GM23338 (cell line): ENCODE measurements around the gene TRAF1.

Source experiments
- EZH2 ChIP-seq: fragments of 200-600 bp; sonication (generic); IDR thresholded peaks from one replicate; pipeline ENCODE4 v1.8.0; 2017; ENCODE audit warnings: antibody characterized with exemption, mild to moderate bottlenecking, low read depth; ENCODE audit not compliant: unreplicated experiment
- EZH2phosphoT487 ChIP-seq: fragments of 200-600 bp; sonication (generic); IDR thresholded peaks from one replicate; pipeline ENCODE4 v1.8.1; 2018; ENCODE audit warnings: antibody characterized with exemption; ENCODE audit not compliant: unreplicated experiment
- POLR2AphosphoS5 ChIP-seq: IDR thresholded peaks from 2 replicates; pipeline ENCODE4 v1.6.1; 2016; ENCODE audit warnings: antibody characterized with exemption, low read depth
- TF ChIP-seq, protein P1 (sequence below), 2 experiments: fragments of 200-600 bp in 1 of 2; sonication (generic) in 1 of 2; conservative IDR thresholded peaks; 2 replicates each; pipeline versions ENCODE4 v1.5.1 to v1.6.1; 2016 to 2017; ENCODE audit warnings: antibody characterized with exemption in 2 of 2, low read depth in 2 of 2, mild to moderate bottlenecking in 2 of 2, moderate library complexity in 1 of 2
- TF ChIP-seq, protein P2 (sequence below): IDR thresholded peaks from one replicate; pipeline ENCODE4 v1.6.1; 2018; ENCODE audit warnings: antibody characterized with exemption; ENCODE audit not compliant: unreplicated experiment
- TF ChIP-seq, protein P3 (sequence below): IDR thresholded peaks from 2 replicates; pipeline ENCODE4 v1.6.1; 2016; ENCODE audit warnings: antibody characterized with exemption

DNA sequence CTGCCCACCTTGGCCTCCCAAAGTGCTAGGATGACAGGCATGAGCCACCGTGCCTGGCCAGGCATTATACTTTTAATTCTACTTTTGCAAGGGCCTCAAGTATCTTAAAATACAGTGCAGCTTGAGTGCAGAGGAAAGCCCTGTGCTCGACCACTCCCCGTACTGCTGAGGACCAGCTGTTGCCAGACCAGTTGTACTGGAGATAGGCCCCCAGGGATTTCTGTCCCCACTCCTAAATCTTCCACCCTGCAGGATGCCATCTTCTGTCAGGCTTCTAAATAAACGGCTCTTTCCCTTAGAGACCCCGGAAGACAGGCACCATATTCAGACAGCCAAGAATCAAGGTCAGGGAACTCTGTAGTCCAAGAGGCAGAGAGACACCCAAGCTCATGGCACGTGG, 67.2 kb downstream of the TRAF1 start:
- TF ChIP-seq, protein P1, sequence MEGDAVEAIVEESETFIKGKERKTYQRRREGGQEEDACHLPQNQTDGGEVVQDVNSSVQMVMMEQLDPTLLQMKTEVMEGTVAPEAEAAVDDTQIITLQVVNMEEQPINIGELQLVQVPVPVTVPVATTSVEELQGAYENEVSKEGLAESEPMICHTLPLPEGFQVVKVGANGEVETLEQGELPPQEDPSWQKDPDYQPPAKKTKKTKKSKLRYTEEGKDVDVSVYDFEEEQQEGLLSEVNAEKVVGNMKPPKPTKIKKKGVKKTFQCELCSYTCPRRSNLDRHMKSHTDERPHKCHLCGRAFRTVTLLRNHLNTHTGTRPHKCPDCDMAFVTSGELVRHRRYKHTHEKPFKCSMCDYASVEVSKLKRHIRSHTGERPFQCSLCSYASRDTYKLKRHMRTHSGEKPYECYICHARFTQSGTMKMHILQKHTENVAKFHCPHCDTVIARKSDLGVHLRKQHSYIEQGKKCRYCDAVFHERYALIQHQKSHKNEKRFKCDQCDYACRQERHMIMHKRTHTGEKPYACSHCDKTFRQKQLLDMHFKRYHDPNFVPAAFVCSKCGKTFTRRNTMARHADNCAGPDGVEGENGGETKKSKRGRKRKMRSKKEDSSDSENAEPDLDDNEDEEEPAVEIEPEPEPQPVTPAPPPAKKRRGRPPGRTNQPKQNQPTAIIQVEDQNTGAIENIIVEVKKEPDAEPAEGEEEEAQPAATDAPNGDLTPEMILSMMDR (conservative IDR thresholded peaks at IDR 0.05; ENCODE audit: low read depth in 2 of 2), result no peak
- TF ChIP-seq, protein P2, sequence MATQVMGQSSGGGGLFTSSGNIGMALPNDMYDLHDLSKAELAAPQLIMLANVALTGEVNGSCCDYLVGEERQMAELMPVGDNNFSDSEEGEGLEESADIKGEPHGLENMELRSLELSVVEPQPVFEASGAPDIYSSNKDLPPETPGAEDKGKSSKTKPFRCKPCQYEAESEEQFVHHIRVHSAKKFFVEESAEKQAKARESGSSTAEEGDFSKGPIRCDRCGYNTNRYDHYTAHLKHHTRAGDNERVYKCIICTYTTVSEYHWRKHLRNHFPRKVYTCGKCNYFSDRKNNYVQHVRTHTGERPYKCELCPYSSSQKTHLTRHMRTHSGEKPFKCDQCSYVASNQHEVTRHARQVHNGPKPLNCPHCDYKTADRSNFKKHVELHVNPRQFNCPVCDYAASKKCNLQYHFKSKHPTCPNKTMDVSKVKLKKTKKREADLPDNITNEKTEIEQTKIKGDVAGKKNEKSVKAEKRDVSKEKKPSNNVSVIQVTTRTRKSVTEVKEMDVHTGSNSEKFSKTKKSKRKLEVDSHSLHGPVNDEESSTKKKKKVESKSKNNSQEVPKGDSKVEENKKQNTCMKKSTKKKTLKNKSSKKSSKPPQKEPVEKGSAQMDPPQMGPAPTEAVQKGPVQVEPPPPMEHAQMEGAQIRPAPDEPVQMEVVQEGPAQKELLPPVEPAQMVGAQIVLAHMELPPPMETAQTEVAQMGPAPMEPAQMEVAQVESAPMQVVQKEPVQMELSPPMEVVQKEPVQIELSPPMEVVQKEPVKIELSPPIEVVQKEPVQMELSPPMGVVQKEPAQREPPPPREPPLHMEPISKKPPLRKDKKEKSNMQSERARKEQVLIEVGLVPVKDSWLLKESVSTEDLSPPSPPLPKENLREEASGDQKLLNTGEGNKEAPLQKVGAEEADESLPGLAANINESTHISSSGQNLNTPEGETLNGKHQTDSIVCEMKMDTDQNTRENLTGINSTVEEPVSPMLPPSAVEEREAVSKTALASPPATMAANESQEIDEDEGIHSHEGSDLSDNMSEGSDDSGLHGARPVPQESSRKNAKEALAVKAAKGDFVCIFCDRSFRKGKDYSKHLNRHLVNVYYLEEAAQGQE, result no peak
- TF ChIP-seq EZH2 (no peak), EZH2phosphoT487 (no peak), POLR2AphosphoS5 (no peak)
- TF ChIP-seq, protein P3, sequence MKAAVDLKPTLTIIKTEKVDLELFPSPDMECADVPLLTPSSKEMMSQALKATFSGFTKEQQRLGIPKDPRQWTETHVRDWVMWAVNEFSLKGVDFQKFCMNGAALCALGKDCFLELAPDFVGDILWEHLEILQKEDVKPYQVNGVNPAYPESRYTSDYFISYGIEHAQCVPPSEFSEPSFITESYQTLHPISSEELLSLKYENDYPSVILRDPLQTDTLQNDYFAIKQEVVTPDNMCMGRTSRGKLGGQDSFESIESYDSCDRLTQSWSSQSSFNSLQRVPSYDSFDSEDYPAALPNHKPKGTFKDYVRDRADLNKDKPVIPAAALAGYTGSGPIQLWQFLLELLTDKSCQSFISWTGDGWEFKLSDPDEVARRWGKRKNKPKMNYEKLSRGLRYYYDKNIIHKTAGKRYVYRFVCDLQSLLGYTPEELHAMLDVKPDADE, result no peak
